HCT116 (cell line): ENCODE measurements around the gene TCF23. TPM values are rescaled to one million over a fixed set of nuclear protein-coding genes. Genes with fewer than 3 reads are reported as not detected.
A peak's percentile ranks its signal among the peaks of the same experiment; 100 is the strongest.

Experiments used
- ATAC-seq: fragments of 200-7000 bp; cut with Tn5 transposase; 2 replicates; pipeline ENCODE4 v1.9.1; 2020; ENCODE audit warnings: mild to moderate bottlenecking, moderate library complexity
- BruUV-seq: library from RNA; stranded (reverse); fragments of 400-500 nt; replicated peaks from 2 replicates; lab custom pipeline; 2021; lab: Mats Ljungman, UMichigan
- CTCF ChIA-PET: fragments of 300-600 bp; sonication (Branson Sonifier 250); formaldehyde crosslinking; loops from one replicate; lab custom pipeline; 2021; ENCODE audit warnings: antibody characterized with exemption; lab: Charles Lee
- POLR2A ChIA-PET: fragments of 300-600, 350-600 bp; sonication (Branson Sonifier 250); formaldehyde crosslinking; loops from one replicate; lab custom pipeline; 2021; ENCODE audit warnings: antibody characterized with exemption; lab: Charles Lee
- RAD21 ChIA-PET, 2 experiments: fragments of 300-600 bp; sonication (Branson Sonifier 250); formaldehyde crosslinking; loops; one replicate each; lab custom pipeline; 2023; ENCODE audit warnings: low total read pairs in 2 of 2; ENCODE audit not compliant: uncharacterized antibody in 2 of 2, unreplicated experiment in 2 of 2, low non-redundant PET in 1 of 2; lab: Charles Lee
- DNase-seq: peaks from one replicate; pipeline ENCODE4 v3.0.0-alpha.2; 2010; ENCODE audit warnings: low read depth, low spot score
- H2AFZ ChIP-seq: fragments of 200-600 bp; shearing (Covaris generic), sonication (generic); 2 replicates; pipeline ENCODE4 v1.6.1; 2017; ENCODE audit warnings: low read depth, mixed run types, mixed read lengths, antibody characterized with exemption, low read length; ENCODE audit not compliant: poor library complexity, severe bottlenecking
- H3K27ac ChIP-seq: 2 replicates; pipeline ENCODE4 v1.5.1; 2012; ENCODE audit warnings: low read depth, low read length
- H3K27me3 ChIP-seq: fragments of 200-600 bp; sonication (generic); 2 replicates; pipeline ENCODE4 v1.6.1; 2016; ENCODE audit warnings: mixed run types, low read length, mixed read lengths; ENCODE audit not compliant: insufficient read depth
- H3K36me3 ChIP-seq, 2 experiments: fragments of 200-500 bp in 1 of 2; fragments of 200-600 bp in 1 of 2; sonication (Bioruptor generic) in 1 of 2; sonication (generic) in 1 of 2; 2 replicates each; pipeline versions ENCODE4 v1.5.1 to v1.6.1; 2014 to 2016; ENCODE audit warnings: low read length in 2 of 2, inconsistent platforms in 1 of 2, mixed read lengths in 1 of 2, mixed run types in 1 of 2; ENCODE audit not compliant: insufficient read depth in 2 of 2, control insufficient read depth in 1 of 2
- H3K4me1 ChIP-seq, 2 experiments: fragments of 200-600 bp in 1 of 2; sonication (generic) in 1 of 2; 2 replicates each; pipeline versions ENCODE4 v1.5.1 to v1.6.1; 2012 to 2017; ENCODE audit warnings: low read length in 2 of 2, inconsistent platforms in 1 of 2, mild to moderate bottlenecking in 1 of 2, mixed read lengths in 1 of 2, mixed run types in 1 of 2, moderate library complexity in 1 of 2; ENCODE audit not compliant: insufficient read depth in 2 of 2, control insufficient read depth in 1 of 2
- H3K4me2 ChIP-seq: fragments of 200-600 bp; sonication (generic); 2 replicates; pipeline ENCODE4 v1.6.1; 2017; ENCODE audit warnings: mixed run types, low read length, mixed read lengths
- H3K4me3 ChIP-seq, 2 experiments: fragments of 200-600 bp in 1 of 2; sonication (generic) in 1 of 2; replicated peaks in 1 of 2; 2 replicates each; pipeline ENCODE4 v1.5.1; 2011 to 2016; ENCODE audit warnings: low read length in 2 of 2, control low read depth in 1 of 2, low read depth in 1 of 2, mild to moderate bottlenecking in 1 of 2, mixed read lengths in 1 of 2, mixed run types in 1 of 2
- H3K79me2 ChIP-seq: fragments of 200-600 bp; sonication (generic); 2 replicates; pipeline ENCODE4 v1.6.1; 2017; ENCODE audit warnings: mild to moderate bottlenecking, mixed run types, low read length, moderate library complexity, mixed read lengths; ENCODE audit not compliant: insufficient read depth
- H3K9ac ChIP-seq: fragments of 200-600 bp; sonication (generic); 2 replicates; pipeline ENCODE4 v1.6.1; 2016; ENCODE audit warnings: low read length, mixed read lengths
- H3K9me2 ChIP-seq: fragments of 200-600 bp; sonication (generic), shearing (Covaris generic); 2 replicates; pipeline ENCODE4 v1.6.1; 2017; ENCODE audit warnings: mixed run types, mild to moderate bottlenecking, moderate library complexity; ENCODE audit not compliant: insufficient read depth
- H3K9me3 ChIP-seq, 2 experiments: fragments of 200-500 bp in 1 of 2; fragments of 200-600 bp in 1 of 2; sonication (Bioruptor generic) in 1 of 2; sonication (generic) in 1 of 2; 2 replicates each; pipeline ENCODE4 v1.6.1; 2014 to 2017; ENCODE audit warnings: low read length in 2 of 2, mixed read lengths in 2 of 2, inconsistent platforms in 1 of 2, low read depth in 1 of 2, mild to moderate bottlenecking in 1 of 2, mixed run types in 1 of 2, moderate library complexity in 1 of 2; ENCODE audit not compliant: control insufficient read depth in 1 of 2, insufficient read depth in 1 of 2
- H4K20me1 ChIP-seq: fragments of 200-600 bp; sonication (generic), shearing (Covaris generic); 2 replicates; pipeline ENCODE4 v1.6.1; 2017; ENCODE audit warnings: mixed run types, mild to moderate bottlenecking, moderate library complexity; ENCODE audit not compliant: insufficient read depth
- CBX3 ChIP-seq: IDR thresholded peaks from 2 replicates; pipeline ENCODE4 v1.6.1; 2012; ENCODE audit warnings: low read depth
- EGR1 ChIP-seq: IDR thresholded peaks from 2 replicates; pipeline ENCODE4 v1.6.1; 2012; ENCODE audit warnings: low read depth
- EZH2 ChIP-seq: fragments of 200-600 bp; sonication (generic); IDR thresholded peaks from 2 replicates; pipeline ENCODE4 v1.6.1; 2017; ENCODE audit warnings: antibody characterized with exemption, mixed run types
- EZH2phosphoT487 ChIP-seq: fragments of 200-600 bp; IDR thresholded peaks from 2 replicates; pipeline ENCODE4 v1.6.1; 2018; ENCODE audit warnings: antibody characterized with exemption, borderline replicate concordance
- FOSL1 ChIP-seq: IDR thresholded peaks from 2 replicates; pipeline ENCODE4 v1.6.1; 2012; ENCODE audit warnings: low read depth
- JUND ChIP-seq: IDR thresholded peaks from 2 replicates; pipeline ENCODE4 v1.6.1; 2012
- POLR2A ChIP-seq: IDR thresholded peaks from 2 replicates; pipeline ENCODE4 v1.7.0; 2011; ENCODE audit warnings: borderline replicate concordance; ENCODE audit not compliant: insufficient read depth, insufficient read length; ENCODE audit errors: extremely low read depth
- POLR2AphosphoS5 ChIP-seq: IDR thresholded peaks from 2 replicates; pipeline ENCODE4 v1.6.1; 2011; ENCODE audit warnings: mild to moderate bottlenecking, low read depth, low read length, moderate library complexity
- RAD21 ChIP-seq: IDR thresholded peaks from 2 replicates; pipeline ENCODE4 v1.6.1; 2012; ENCODE audit warnings: low read depth, mild to moderate bottlenecking
- SP1 ChIP-seq: IDR thresholded peaks from 2 replicates; pipeline ENCODE4 v1.6.1; 2012; ENCODE audit warnings: low read depth
- SRF ChIP-seq: IDR thresholded peaks from 2 replicates; pipeline ENCODE4 v1.6.1; 2012; ENCODE audit warnings: low read depth
- TCF7L2 ChIP-seq: IDR thresholded peaks from 2 replicates; pipeline ENCODE4 v1.7.0; 2011; ENCODE audit warnings: borderline replicate concordance, inconsistent platforms; ENCODE audit not compliant: insufficient read depth, insufficient read length; ENCODE audit errors: extremely low read depth
- YY1 ChIP-seq: IDR thresholded peaks from 2 replicates; pipeline ENCODE4 v1.6.1; 2011; ENCODE audit warnings: low read length, low read depth, moderate library complexity, mild to moderate bottlenecking; ENCODE audit not compliant: insufficient replicate concordance; ENCODE audit errors: extremely low read depth
- ZFX ChIP-seq: fragments of 450-650 bp; IDR thresholded peaks from 2 replicates; pipeline ENCODE4 v1.6.1; 2017
- ZNF274 ChIP-seq: fragments of 200-500 bp; sonication (Bioruptor generic); IDR thresholded peaks from 2 replicates; pipeline ENCODE4 v1.6.1; 2014; ENCODE audit warnings: mild to moderate bottlenecking, low read depth, low read length, inconsistent platforms
- intact Hi-C: fragments of 100-400 bp; cut with micrococcal nuclease; formaldehyde crosslinking; loops from 2 replicates; pipeline ENCODE4 v1.10.0; 2022
- total RNA-seq: library from RNA; stranded (reverse); gene quantifications from one replicate; pipeline ENCODE4 v1.2.1, GENCODE V29; 2021; ENCODE audit not compliant: unreplicated experiment
- TF ChIP-seq, protein P1 (sequence below), 3 experiments: fragments of 200-600 bp in 1 of 3; sonication (generic) in 1 of 3; IDR thresholded peaks in 2 of 3; conservative IDR thresholded peaks in 1 of 3; 2 replicates each; pipeline ENCODE4 v1.5.1; 2012 to 2017; ENCODE audit warnings: low read depth in 2 of 3, low read length in 2 of 3, antibody characterized with exemption in 1 of 3, borderline replicate concordance in 1 of 3, control low read depth in 1 of 3, mild to moderate bottlenecking in 1 of 3, mixed read lengths in 1 of 3, mixed run types in 1 of 3, moderate library complexity in 1 of 3; ENCODE audit not compliant: insufficient read depth in 1 of 3
- TF ChIP-seq, protein P2 (sequence below): IDR thresholded peaks from 2 replicates; pipeline ENCODE4 v1.6.1; 2012; ENCODE audit warnings: low read depth
- TF ChIP-seq, protein P3 (sequence below): IDR thresholded peaks from 2 replicates; pipeline ENCODE4 v1.6.1; 2012

Gene TCF23
- total RNA-seq, 1 experiment from 2014 or later: not detected

DNA sequence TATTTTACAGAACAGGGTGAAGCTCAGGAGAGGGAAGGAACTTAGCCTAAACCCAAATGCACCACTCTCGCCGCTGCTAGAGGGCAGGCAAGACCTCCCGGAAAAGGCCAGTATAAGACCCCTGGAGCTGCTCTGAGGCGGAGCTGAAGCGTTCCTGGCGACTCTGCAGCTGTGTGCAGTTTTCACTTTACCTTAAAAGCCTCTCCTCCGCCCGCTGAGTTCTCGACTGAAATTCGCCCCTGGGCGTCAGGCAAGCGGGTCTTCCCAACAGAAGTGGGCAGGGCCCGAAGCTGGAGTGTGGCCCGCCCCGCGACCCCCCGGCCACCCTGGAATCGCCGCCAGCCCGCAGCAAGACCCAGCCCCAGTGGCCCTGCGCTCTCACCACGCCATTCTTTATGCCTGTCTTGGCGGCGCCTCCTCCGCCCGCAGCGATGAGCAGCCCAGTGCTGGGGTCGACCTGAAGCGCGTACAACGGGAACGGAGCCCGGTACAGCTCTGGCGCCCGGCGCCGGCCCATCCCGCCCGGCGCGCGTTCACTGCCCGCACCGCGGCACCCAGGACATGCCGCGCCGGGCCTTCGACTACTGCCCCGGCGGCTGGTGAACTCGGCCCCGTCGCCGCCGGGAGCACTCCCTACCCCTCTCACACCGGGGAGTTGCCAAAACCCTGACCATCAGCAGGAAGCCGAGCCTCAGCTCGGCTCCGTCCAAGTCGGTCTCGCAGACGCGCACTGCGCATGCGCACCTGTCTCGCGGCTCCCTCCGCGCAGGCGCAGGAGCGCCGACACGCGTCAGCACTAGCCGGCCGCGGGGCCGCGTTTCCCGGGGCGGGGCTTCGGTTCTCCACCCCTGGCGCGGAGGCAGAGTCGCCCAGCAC is 14.7 kb upstream of the TCF23 start, which contains the start of gene PREB:
Gene PREB, minus strand, starts transcription at position 732 of the 876 bp plus-strand sequence. Its CDS starts 215 bp downstream, at position 517.
- no peaks in the 10 kb centered on the region for H3K9me2 ChIP-seq
- TF ChIP-seq SP1: no peak
- TF ChIP-seq POLR2AphosphoS5: peak; percentile 96
- no peak for TF ChIP-seq EZH2phosphoT487
- no peak for TF ChIP-seq EZH2
- TF ChIP-seq JUND: no peak
- TF ChIP-seq, protein P1, sequence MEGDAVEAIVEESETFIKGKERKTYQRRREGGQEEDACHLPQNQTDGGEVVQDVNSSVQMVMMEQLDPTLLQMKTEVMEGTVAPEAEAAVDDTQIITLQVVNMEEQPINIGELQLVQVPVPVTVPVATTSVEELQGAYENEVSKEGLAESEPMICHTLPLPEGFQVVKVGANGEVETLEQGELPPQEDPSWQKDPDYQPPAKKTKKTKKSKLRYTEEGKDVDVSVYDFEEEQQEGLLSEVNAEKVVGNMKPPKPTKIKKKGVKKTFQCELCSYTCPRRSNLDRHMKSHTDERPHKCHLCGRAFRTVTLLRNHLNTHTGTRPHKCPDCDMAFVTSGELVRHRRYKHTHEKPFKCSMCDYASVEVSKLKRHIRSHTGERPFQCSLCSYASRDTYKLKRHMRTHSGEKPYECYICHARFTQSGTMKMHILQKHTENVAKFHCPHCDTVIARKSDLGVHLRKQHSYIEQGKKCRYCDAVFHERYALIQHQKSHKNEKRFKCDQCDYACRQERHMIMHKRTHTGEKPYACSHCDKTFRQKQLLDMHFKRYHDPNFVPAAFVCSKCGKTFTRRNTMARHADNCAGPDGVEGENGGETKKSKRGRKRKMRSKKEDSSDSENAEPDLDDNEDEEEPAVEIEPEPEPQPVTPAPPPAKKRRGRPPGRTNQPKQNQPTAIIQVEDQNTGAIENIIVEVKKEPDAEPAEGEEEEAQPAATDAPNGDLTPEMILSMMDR (IDR thresholded peaks at IDR 0.05 in 2 of 3, conservative IDR thresholded peaks at IDR 0.05 in 1 of 3; ENCODE audit: borderline replicate concordance in 1 of 3, insufficient read depth in 1 of 3, low read depth in 2 of 3, low read length in 2 of 3): peak in 1 of 3 experiments; percentile 21; a peak in 1 of 6 replicates
- peak; percentile 65; the same call in 1 of the 2 replicates for TF ChIP-seq ZFX
- TF ChIP-seq SRF: no peak
- no peak for TF ChIP-seq TCF7L2
- TF ChIP-seq EGR1: no peak
- no peak for TF ChIP-seq FOSL1
- TF ChIP-seq YY1: no peak
- TF ChIP-seq, protein P2, sequence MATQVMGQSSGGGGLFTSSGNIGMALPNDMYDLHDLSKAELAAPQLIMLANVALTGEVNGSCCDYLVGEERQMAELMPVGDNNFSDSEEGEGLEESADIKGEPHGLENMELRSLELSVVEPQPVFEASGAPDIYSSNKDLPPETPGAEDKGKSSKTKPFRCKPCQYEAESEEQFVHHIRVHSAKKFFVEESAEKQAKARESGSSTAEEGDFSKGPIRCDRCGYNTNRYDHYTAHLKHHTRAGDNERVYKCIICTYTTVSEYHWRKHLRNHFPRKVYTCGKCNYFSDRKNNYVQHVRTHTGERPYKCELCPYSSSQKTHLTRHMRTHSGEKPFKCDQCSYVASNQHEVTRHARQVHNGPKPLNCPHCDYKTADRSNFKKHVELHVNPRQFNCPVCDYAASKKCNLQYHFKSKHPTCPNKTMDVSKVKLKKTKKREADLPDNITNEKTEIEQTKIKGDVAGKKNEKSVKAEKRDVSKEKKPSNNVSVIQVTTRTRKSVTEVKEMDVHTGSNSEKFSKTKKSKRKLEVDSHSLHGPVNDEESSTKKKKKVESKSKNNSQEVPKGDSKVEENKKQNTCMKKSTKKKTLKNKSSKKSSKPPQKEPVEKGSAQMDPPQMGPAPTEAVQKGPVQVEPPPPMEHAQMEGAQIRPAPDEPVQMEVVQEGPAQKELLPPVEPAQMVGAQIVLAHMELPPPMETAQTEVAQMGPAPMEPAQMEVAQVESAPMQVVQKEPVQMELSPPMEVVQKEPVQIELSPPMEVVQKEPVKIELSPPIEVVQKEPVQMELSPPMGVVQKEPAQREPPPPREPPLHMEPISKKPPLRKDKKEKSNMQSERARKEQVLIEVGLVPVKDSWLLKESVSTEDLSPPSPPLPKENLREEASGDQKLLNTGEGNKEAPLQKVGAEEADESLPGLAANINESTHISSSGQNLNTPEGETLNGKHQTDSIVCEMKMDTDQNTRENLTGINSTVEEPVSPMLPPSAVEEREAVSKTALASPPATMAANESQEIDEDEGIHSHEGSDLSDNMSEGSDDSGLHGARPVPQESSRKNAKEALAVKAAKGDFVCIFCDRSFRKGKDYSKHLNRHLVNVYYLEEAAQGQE: no peak
- TF ChIP-seq ZNF274: no peak
- no peak for TF ChIP-seq RAD21
- TF ChIP-seq, protein P3, sequence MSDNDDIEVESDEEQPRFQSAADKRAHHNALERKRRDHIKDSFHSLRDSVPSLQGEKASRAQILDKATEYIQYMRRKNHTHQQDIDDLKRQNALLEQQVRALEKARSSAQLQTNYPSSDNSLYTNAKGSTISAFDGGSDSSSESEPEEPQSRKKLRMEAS: no peak
- no peak for TF ChIP-seq CBX3
- peak; percentile 67 for TF ChIP-seq POLR2A
- TF ChIP-seq, all 23 proteins: peak for 4
- peak; percentile 87 for DNase-seq
- H3K9me3 ChIP-seq: no peaks in the 10 kb centered on the region
- H3K9ac ChIP-seq: peak within 1 kb of the TSS; percentile 97
- peak within 1 kb of the TSS; percentile 96 to 99 for H3K4me3 ChIP-seq
- RAD21 ChIA-PET: no interaction called here
- intact Hi-C loops: no loop called here
- ATAC-seq: peak; percentile 98
- H3K4me1 ChIP-seq: peaks cover 4 to 19% of the 10 kb centered on the region in 2 experiments; a peak in 3 of 4 replicates
- CTCF ChIA-PET: interaction anchor here (0.9 to 1.6 kb wide), 3 partner anchors 36 to 169 kb away, joined by 3 to 7 read pairs (median 5); no protein-coding TSS in a partner anchor
- POLR2A ChIA-PET: interaction anchor here (1.0 kb wide), 1 partner anchor 131 kb away, joined by 3 read pairs; no protein-coding TSS in a partner anchor
- BruUV-seq: no TSS peak
- H3K27ac ChIP-seq: peak within 1 kb of the TSS; percentile 81
- peaks cover 14 to 20% of the 10 kb centered on the region in 2 experiments; a peak in 3 of 4 replicates for H3K36me3 ChIP-seq
- peak within 1 kb of the TSS; percentile 71 for H2AFZ ChIP-seq
- peaks cover 20% of the 10 kb centered on the region for H3K79me2 ChIP-seq
- no peaks in the 10 kb centered on the region for H3K27me3 ChIP-seq
- no peaks in the 10 kb centered on the region for H4K20me1 ChIP-seq
- peak within 1 kb of the TSS; percentile 95 for H3K4me2 ChIP-seq
